Bronchial epithelial cell (primary cell): ENCODE results near the gene ZNF438. TPM values are rescaled to one million over a fixed set of nuclear protein-coding genes. Genes with fewer than 3 reads are reported as not detected.

ENCODE experiments used
- DNase-seq: peaks from one replicate; pipeline ENCODE4 v3.0.0-alpha.2; 2010; ENCODE audit warnings: low read depth
- FAIRE-seq: peaks from 2 replicates; lab custom pipeline; 2011; peaks lifted over from hg19 to GRCh38; lab: Jason Lieb, UNC
- H3K27me3 ChIP-seq: 2 replicates; pipeline ENCODE4 v1.5.1; 2011; ENCODE audit warnings: low read length; ENCODE audit not compliant: control insufficient read depth, insufficient read depth
- H3K36me3 ChIP-seq: 2 replicates; pipeline ENCODE4 v1.5.1; 2011; ENCODE audit warnings: low read length; ENCODE audit not compliant: control insufficient read depth, insufficient read depth
- H3K4me3 ChIP-seq: 2 replicates; pipeline ENCODE4 v1.5.1; 2011; ENCODE audit warnings: mild to moderate bottlenecking, low read depth, low read length, control low read depth
- total RNA-seq: library from RNA; depleted of rRNA; stranded (reverse); fragments of >200 nt; gene quantifications from 2 replicates; pipeline ENCODE4 v1.2.1, GENCODE V29; 2014
- TF ChIP-seq, protein P1 (sequence below): IDR thresholded peaks from 2 replicates; pipeline ENCODE4 v1.5.1; 2011; ENCODE audit warnings: mild to moderate bottlenecking, moderate library complexity, low read length, control low read depth, inconsistent platforms; ENCODE audit not compliant: insufficient read depth, severe bottlenecking

The ZNF438 gene
- total RNA-seq, 1 donor from 2014 or later, result 0.79 TPM

DNA sequence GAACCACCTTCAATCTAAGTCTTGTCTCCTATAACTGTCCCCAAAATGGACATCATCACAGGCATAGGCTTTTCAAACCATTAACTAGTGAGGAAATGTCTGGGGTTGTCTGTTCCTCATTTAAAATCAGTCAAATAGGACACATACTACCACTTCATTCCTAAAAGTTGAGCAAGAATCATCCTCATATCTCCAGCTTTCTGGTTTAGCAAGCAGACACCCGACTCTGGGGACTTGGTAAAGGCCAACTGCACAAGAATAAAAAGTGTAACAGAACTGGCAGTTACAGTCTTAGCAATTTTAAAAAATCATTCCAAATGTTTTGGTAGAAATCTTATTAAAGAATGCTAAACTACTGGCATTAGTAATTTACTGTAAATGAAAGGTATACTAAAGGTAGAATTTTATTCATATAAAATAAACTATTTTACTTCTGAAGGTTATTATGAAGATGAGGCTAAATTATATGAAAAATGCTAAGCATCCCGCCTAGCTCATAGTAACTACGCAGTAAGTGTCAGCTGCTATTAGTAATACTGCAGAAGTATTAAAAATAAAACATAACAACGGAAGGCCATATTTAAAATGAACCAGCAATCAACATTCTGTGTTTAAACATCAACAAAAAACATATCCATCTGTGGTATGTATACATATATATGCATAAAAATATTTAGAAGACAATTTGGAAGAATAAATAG lies 60.8 kb downstream of the ZNF438 start:
- Histone ChIP-seq H3K4me3 (no peak overlapping the region), H3K36me3 (no peaks in the 10 kb centered on the region), H3K27me3 (no peaks in the 10 kb centered on the region)
- TF ChIP-seq, protein P1, sequence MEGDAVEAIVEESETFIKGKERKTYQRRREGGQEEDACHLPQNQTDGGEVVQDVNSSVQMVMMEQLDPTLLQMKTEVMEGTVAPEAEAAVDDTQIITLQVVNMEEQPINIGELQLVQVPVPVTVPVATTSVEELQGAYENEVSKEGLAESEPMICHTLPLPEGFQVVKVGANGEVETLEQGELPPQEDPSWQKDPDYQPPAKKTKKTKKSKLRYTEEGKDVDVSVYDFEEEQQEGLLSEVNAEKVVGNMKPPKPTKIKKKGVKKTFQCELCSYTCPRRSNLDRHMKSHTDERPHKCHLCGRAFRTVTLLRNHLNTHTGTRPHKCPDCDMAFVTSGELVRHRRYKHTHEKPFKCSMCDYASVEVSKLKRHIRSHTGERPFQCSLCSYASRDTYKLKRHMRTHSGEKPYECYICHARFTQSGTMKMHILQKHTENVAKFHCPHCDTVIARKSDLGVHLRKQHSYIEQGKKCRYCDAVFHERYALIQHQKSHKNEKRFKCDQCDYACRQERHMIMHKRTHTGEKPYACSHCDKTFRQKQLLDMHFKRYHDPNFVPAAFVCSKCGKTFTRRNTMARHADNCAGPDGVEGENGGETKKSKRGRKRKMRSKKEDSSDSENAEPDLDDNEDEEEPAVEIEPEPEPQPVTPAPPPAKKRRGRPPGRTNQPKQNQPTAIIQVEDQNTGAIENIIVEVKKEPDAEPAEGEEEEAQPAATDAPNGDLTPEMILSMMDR, result no peak
- DNase-seq (no peak), FAIRE-seq (no peak)

DNA sequence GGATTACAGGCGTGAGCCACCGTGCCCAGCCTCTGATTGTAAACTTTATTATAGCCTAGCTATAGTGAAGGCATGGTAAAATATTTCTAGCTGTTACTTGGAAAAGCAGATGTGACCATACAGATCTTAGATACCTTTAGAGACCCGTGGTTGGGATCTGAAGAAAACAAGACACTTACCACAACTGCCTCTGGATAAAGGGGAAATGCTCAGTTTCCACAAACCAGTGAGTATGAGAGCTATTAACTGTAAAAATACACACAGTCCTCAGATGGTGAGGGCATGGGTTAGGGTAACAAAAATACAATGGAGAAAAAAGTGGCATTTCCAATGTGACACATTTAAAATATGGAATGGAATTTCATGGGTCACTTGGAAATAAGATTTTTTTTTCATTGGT lies 63.0 kb downstream of the ZNF438 start:
- Histone ChIP-seq H3K27me3 (no peaks in the 10 kb centered on the region), H3K36me3 (no peaks in the 10 kb centered on the region), H3K4me3 (no peak overlapping the region)
- FAIRE-seq (no peak), DNase-seq (no peak)
- TF ChIP-seq, protein P1, result no peak

DNA sequence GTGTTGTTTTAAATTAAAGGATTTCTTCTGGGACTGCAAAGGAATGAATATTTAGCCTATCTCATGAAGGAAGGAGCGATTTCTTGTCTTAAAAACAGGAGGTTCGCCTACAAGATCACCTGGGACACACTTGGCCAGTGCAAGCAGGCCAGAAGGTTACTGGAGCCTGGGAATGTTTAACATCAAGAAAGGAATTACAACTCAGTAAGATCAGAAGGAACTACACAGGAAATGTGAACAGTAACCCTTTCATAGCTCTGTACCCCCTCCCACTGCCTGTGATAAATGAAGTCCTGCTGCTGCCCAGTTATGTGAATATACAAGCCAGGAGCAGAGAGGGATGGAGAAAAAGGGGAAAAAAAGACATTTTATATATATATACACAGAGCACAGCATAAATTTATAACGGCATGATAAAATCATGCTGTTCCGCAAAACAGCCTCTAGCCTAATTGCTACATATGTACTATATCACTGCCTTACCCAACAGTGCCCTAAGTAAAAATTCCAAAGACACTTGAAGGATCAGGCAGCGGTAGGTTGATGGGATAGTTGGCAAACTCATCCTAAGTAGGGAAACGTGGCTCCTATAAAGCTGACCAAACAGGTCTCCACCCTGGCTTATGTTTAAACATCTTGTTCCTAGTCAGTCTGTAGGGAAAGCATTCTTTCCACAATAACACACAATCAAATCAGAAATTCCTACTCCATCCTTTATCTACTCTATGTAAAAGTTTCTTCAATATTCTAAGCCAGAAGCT lies 63.8 kb downstream of the ZNF438 start:
- no peak for FAIRE-seq
- Histone ChIP-seq H3K4me3 (no peak overlapping the region), H3K36me3 (no peaks in the 10 kb centered on the region), H3K27me3 (no peaks in the 10 kb centered on the region)
- DNase-seq, result no peak
- TF ChIP-seq, protein P1, result no peak

DNA sequence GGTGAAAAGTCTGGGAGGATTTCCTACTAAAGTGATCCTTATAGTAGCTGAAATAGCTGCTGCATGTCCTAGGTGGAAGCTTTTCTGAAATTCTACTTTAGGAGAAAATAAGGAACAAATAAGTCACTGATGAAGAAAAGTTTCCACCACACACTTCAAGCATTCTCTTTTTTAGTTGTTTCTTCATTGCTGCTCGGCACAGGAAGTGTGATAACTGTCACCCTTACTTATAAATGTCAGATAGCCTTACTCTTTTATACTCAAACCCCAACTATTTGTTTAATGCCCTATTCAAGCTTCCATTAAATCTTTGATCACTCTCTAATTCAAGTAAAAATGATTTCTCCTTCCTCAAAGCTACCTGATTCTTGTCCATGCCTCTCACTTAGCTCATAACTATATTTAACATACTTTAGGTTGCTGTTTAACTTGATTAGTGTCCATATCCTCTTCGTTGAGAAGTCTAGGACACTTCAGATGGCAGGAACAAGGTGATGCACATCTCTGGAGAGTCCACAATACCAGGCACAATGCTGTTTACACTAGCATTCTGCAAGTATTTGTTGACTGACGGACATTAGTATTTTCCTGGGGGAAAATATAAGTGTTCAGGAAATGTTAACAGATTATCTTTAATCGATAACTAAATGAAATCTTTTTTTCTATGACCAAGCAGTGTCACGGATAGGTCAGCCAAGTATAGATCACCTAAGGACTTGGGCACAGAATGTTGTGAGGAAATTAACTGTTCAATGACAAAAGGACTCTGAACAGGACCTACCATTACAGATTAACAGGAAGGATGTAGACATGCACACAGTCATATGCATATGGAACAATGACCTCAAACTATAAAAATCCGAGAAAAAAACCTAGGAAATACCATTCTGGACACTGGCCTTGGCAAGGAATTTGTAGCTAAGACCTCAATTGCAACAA lies 67.4 kb downstream of the ZNF438 start:
- H3K4me3 ChIP-seq, result no peak overlapping the region
- H3K27me3 ChIP-seq, result no peaks in the 10 kb centered on the region
- TF ChIP-seq, protein P1, result no peak
- DNase-seq (no peak), FAIRE-seq (no peak)
- no peaks in the 10 kb centered on the region for H3K36me3 ChIP-seq

DNA sequence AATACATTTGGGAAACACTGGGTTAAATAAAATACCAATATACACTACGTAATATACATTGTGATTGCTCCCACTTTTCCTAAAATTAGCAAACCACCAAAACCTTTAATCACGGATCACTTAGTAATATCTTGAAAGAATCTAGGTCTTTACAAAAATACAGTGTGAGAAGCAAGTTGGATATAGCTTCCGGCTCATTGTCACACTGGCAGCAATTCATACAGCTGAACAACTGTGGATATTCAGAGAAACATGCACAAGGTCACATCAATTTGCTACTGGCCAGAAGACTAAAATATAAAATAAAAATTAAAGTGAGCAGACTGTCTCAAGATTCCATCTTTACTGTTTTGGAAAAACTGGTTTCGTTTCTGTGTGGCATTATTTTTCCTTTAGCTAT lies 69.1 kb downstream of the ZNF438 start:
- Histone ChIP-seq H3K4me3 (no peak overlapping the region), H3K27me3 (no peaks in the 10 kb centered on the region), H3K36me3 (no peaks in the 10 kb centered on the region)
- TF ChIP-seq, protein P1, result no peak
- FAIRE-seq (no peak), DNase-seq (no peak)
